SU-DHL-6 (cell line): ENCODE data around the gene HCN1.

ENCODE experiments used
- H2AFZ ChIP-seq: fragments of 200-600 bp; sonication (generic); 2 replicates; pipeline ENCODE4 v1.6.1; 2014; ENCODE audit warnings: low read depth, mild to moderate bottlenecking, moderate library complexity, mixed read lengths, antibody characterized with exemption, low read length; ENCODE audit not compliant: severe bottlenecking
- H3F3A ChIP-seq: fragments of 200-600 bp; shearing (Covaris generic); 2 replicates; pipeline ENCODE4 v1.6.0; 2016; ENCODE audit warnings: antibody characterized with exemption, mild to moderate bottlenecking; ENCODE audit not compliant: insufficient read depth
- H3K27ac ChIP-seq: fragments of 200-600 bp; sonication (generic); 2 replicates; pipeline ENCODE4 v1.5.1; 2016; ENCODE audit warnings: low read depth, mild to moderate bottlenecking, low read length, moderate library complexity, mixed read lengths
- H3K27me3 ChIP-seq: fragments of 200-600 bp; sonication (generic), shearing (Covaris generic); 2 replicates; pipeline ENCODE4 v1.6.0; 2014; ENCODE audit warnings: mild to moderate bottlenecking, low read length
- H3K36me3 ChIP-seq: fragments of 200-600 bp; sonication (generic); 2 replicates; pipeline ENCODE4 v1.6.1; 2014; ENCODE audit warnings: mild to moderate bottlenecking, low read length, mixed read lengths
- H3K4me2 ChIP-seq: fragments of 300-600, 200-600 bp; shearing (Covaris generic), sonication (generic); 2 replicates; pipeline ENCODE4 v1.6.0; 2014; ENCODE audit warnings: low read length, low read depth, mild to moderate bottlenecking; ENCODE audit not compliant: poor library complexity, severe bottlenecking
- H3K4me3 ChIP-seq: fragments of 200-600 bp; sonication (generic); 2 replicates; pipeline ENCODE4 v1.5.1; 2014; ENCODE audit warnings: antibody characterized with exemption, low read length, mild to moderate bottlenecking, mixed read lengths; ENCODE audit not compliant: insufficient read depth, poor library complexity, severe bottlenecking
- H3K79me2 ChIP-seq: fragments of 200-600 bp; sonication (generic); 2 replicates; pipeline ENCODE4 v1.6.1; 2014; ENCODE audit warnings: mild to moderate bottlenecking, low read length, moderate library complexity; ENCODE audit not compliant: insufficient read depth
- H3K9ac ChIP-seq: fragments of 200-600 bp; sonication (generic); 2 replicates; pipeline ENCODE4 v1.7.0; 2014; ENCODE audit warnings: mild to moderate bottlenecking, low read length
- H3K9me2 ChIP-seq: fragments of 200-600 bp; sonication (generic); replicated peaks from 2 replicates; pipeline ENCODE4 v1.6.1; 2014; ENCODE audit warnings: low read length; ENCODE audit not compliant: insufficient read depth
- H3K9me3 ChIP-seq: fragments of 200-600 bp; sonication (generic); 2 replicates; pipeline ENCODE4 v1.6.1; 2014; ENCODE audit warnings: low read length, mixed read lengths; ENCODE audit not compliant: insufficient read depth
- H4K20me1 ChIP-seq: fragments of 200-600 bp; sonication (generic); 2 replicates; pipeline ENCODE4 v1.6.1; 2014; ENCODE audit warnings: low read depth, mild to moderate bottlenecking, antibody characterized with exemption, low read length, moderate library complexity, mixed read lengths
- EZH2phosphoT487 ChIP-seq: fragments of 200-600 bp; sonication (generic), shearing (Covaris generic); conservative IDR thresholded peaks from 2 replicates; pipeline ENCODE4 v1.6.1; 2018; ENCODE audit warnings: mild to moderate bottlenecking, antibody characterized with exemption, low read length, moderate library complexity, mixed read lengths
- TF ChIP-seq, protein P1 (sequence below): fragments of 200-600 bp; sonication (generic); IDR thresholded peaks from one replicate; pipeline ENCODE4 v1.5.1; 2017; ENCODE audit warnings: antibody characterized with exemption, mild to moderate bottlenecking, low read length, moderate library complexity; ENCODE audit not compliant: insufficient read depth, poor library complexity, severe bottlenecking

The HCN1 gene

DNA sequence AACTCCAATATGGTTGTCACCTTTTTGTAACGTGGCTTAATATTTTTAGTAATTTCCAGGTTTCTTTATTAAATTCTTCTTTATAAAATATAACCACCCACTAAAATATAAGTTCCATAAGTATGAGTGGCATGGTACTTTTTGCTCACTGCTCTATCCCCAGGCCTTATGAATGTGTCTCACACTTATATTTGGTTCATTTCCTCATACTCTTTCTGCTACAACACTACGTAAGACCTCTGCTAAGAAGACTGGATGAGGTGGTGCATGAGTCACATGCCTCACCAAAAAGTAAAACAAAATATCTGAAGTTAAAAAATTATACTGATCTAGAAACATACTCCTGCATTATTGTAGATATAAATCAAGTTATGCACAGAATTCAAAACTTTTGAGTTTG, 400.9 kb downstream of the HCN1 start:
- Histone ChIP-seq H3K4me2 (no peak overlapping the region), H2AFZ (no peak overlapping the region), H3K27ac (no peak overlapping the region), H3K9me2 (no peaks in the 10 kb centered on the region), H3K27me3 (no peaks in the 10 kb centered on the region), H3K4me3 (no peak overlapping the region), H3K79me2 (no peaks in the 10 kb centered on the region), H3K9ac (no peak overlapping the region), H4K20me1 (no peaks in the 10 kb centered on the region), H3K36me3 (no peaks in the 10 kb centered on the region), H3F3A (no peaks in the 10 kb centered on the region), H3K9me3 (no peaks in the 10 kb centered on the region)
- TF ChIP-seq, protein P1, sequence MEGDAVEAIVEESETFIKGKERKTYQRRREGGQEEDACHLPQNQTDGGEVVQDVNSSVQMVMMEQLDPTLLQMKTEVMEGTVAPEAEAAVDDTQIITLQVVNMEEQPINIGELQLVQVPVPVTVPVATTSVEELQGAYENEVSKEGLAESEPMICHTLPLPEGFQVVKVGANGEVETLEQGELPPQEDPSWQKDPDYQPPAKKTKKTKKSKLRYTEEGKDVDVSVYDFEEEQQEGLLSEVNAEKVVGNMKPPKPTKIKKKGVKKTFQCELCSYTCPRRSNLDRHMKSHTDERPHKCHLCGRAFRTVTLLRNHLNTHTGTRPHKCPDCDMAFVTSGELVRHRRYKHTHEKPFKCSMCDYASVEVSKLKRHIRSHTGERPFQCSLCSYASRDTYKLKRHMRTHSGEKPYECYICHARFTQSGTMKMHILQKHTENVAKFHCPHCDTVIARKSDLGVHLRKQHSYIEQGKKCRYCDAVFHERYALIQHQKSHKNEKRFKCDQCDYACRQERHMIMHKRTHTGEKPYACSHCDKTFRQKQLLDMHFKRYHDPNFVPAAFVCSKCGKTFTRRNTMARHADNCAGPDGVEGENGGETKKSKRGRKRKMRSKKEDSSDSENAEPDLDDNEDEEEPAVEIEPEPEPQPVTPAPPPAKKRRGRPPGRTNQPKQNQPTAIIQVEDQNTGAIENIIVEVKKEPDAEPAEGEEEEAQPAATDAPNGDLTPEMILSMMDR, result no peak
- no peak for TF ChIP-seq EZH2phosphoT487

DNA sequence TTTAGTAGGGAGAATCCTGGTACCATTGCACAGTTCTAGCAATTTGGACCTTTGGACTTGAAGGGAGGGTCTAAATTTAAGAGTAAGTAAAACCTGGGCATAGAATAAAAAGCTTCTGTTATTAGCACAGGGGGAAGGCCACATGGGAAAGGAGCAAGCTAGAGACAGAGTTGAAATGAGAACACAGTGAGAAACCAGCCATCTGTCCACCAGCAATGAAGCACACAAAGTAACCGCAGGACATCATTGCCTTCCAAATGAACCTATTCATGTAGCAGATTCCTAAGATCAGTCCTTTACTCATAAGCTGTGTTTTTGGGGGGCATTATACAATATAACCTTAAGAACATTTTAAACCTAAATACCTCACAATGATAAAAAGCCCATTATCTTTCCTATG, 407.4 kb downstream of the HCN1 start:
- Histone ChIP-seq H2AFZ (no peak overlapping the region), H3K9me2 (no peaks in the 10 kb centered on the region), H3K4me2 (no peak overlapping the region), H3K4me3 (no peak overlapping the region), H3K36me3 (no peaks in the 10 kb centered on the region), H3K9me3 (0 out of 2 replicates have a peak, but pooled peaks cover 4% of the 10 kb centered on the region), H3F3A (no peaks in the 10 kb centered on the region), H3K27me3 (no peaks in the 10 kb centered on the region), H3K9ac (no peak overlapping the region), H3K79me2 (no peaks in the 10 kb centered on the region), H4K20me1 (no peaks in the 10 kb centered on the region), H3K27ac (no peak overlapping the region)
- TF ChIP-seq, protein P1, result no peak
- TF ChIP-seq EZH2phosphoT487, result no peak

DNA sequence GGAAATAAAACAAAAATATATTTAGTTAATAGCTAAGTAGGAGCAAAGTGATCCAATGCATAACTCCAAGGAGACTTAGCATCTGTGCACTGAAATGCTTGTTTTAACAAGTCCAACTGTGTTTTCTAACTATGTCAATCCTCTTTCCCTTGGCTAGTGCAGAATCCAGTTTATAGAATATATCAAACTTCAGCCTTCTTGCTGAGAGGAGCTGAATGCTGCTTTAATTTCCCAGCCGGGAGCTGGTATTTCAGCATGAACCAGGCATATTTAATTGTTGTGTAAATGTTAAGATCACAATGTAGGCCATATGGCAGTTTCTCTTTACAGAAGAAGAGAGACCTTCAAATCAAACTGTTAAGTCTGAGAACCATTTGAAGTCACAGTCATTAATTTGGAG, 411.7 kb downstream of the HCN1 start:
- TF ChIP-seq, protein P1, result no peak
- no peak for TF ChIP-seq EZH2phosphoT487
- no peaks in the 10 kb centered on the region for H4K20me1 ChIP-seq
- no peaks in the 10 kb centered on the region for H3K79me2 ChIP-seq
- H3K9me3 ChIP-seq, result 0 out of 2 replicates have a peak, but pooled peaks cover under 1% of the 10 kb centered on the region
- H3K27me3 ChIP-seq, result no peaks in the 10 kb centered on the region
- no peaks in the 10 kb centered on the region for H3K36me3 ChIP-seq
- H3K4me3 ChIP-seq, result no peak overlapping the region
- H3K27ac ChIP-seq, result no peak overlapping the region
- H3K9me2 ChIP-seq, result no peaks in the 10 kb centered on the region
- no peaks in the 10 kb centered on the region for H3F3A ChIP-seq
- H3K4me2 ChIP-seq, result no peak overlapping the region
- no peak overlapping the region for H2AFZ ChIP-seq
- no peak overlapping the region for H3K9ac ChIP-seq

DNA sequence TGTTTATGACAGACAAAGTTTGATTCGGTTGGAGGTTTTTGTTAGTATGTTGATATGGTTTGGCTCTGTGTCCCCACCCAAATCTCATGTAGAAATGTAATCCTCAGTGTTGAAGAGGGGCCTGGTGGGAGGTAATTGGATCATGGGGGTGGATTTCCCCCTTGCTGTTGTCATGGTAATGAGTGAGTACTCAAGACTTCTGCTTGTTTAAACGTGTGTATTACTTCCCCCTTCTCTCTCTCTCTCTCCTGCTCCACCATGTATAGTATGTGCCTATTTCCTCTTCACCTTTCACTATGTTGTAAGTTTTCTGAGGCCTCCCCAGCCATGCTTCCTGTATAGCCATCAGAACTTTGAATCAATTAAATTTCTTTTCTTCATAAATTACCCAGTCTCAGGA, 415.1 kb downstream of the HCN1 start:
- H3K27ac ChIP-seq, result no peak overlapping the region
- no peaks in the 10 kb centered on the region for H3K36me3 ChIP-seq

More for the DNA sequence above, 415.1 kb downstream of the HCN1 start:
- Histone ChIP-seq H2AFZ (no peak overlapping the region), H3F3A (no peaks in the 10 kb centered on the region), H3K9me3 (no peaks in the 10 kb centered on the region), H4K20me1 (no peaks in the 10 kb centered on the region), H3K4me2 (no peak overlapping the region), H3K79me2 (no peaks in the 10 kb centered on the region), H3K9ac (no peak overlapping the region), H3K4me3 (no peak overlapping the region), H3K9me2 (no peaks in the 10 kb centered on the region), H3K27me3 (no peaks in the 10 kb centered on the region)
- TF ChIP-seq, protein P1, result no peak
- TF ChIP-seq EZH2phosphoT487, result no peak
